HTR-8/SVneo (cell line): Measurements from ENCODE around the gene FADS2.

Experiments used
- DNase-seq: peaks from one replicate; pipeline ENCODE4 v3.0.0; 2011; ENCODE audit warnings: low spot score, mixed read lengths; ENCODE audit not compliant: insufficient read length
- FAIRE-seq: peaks from 2 replicates; lab custom pipeline; 2011; peaks lifted over from hg19 to GRCh38; lab: Jason Lieb, UNC

Gene FADS2

DNA sequence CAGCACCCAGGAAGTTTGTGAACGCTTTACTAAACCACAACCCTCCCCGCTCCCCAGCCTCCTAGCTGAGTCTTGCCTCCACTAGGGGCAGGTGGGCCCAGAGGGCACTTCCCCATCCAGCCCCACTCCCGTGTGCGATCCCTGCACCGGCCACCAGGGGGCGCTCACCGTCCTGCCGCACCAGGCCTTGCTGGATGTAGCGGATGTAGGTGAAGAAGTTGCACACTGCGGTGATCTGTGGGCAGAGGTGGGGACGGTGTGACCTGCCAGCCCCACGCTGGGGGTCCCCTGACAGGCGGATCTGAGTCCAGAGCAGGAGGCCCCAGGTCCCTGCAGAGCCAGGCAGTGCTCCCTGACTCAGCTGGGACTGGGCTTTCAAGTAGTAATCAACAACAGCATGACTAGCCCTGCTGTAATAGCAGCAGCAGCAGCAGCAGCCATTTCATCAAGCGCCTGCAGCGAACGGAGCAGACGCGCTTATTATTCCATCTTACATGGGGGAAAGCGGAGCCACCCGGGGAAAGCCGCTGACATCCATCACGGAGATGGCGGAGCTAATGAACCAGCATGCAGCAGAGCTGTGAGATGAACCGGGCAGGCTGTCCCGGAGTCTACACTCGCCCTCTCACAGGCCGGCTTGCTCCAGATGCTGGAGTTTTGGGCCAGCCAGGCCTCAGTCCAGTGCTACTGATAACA lies 71.2 kb downstream of the FADS2 start:
- peak; percentile 28 for FAIRE-seq
- DNase-seq: peak; percentile 86

DNA sequence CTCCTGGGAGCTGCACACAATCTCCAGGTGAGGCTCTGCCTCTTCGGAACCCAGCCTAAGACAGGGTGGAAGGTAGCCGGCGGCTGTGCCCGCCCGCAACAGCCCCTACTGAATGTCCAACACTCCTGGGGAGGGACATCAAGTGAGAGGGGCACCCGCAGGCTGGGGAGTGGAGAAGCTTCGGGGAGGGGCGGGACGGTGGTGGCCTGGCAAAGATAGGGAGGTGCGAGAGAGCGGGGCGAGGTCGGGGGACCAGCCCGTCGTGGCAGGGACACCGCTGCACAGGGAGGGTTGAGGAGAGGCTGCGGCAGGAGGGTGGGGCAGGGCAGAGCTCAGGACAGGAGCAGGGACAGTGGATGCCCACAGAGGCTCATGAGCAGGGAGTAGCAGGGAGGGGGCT lies 72.2 kb downstream of the FADS2 start:
- no peak for DNase-seq
- FAIRE-seq: no peak

DNA sequence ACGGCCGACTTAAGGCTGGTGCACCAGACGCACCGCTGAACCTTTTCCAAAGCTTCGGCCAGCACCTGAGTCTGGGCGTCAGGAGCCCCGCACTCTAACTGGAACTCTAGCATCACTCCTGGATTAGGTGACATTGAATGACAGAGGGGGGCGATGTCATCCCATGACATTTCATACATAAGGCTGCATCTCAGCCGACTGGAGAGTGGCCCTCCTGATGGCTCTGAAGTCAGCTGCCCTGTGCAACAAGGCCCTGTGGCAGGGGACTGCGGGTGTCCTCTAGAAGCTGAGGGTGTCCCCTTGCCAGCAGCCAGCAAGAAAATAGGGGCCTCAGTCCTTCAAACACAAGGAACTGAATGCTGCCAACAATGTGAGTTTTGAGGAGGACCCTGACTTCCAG lies 73.3 kb downstream of the FADS2 start:
- no peak for DNase-seq
- FAIRE-seq: no peak

DNA sequence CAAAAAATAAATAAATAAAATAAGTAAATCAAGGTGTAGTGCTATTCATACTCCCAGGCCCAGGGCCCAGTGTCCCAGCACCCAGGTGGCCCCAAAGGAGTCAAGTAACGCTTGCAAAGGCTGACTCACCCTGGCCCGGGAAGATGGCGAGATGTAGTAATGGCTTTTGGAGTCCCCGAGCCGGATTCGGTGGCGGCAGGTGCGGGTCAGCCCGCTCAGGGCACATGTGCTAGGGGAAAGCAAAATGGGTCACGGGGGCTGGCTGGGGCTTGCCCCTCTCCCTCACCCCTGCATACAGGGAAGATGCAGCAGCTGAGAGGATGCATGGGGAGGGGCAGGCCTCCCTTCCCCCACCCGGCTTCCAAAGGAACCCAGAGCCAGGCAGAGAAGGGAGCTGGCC lies 74.2 kb downstream of the FADS2 start:
- no peak for FAIRE-seq
- DNase-seq: no peak

DNA sequence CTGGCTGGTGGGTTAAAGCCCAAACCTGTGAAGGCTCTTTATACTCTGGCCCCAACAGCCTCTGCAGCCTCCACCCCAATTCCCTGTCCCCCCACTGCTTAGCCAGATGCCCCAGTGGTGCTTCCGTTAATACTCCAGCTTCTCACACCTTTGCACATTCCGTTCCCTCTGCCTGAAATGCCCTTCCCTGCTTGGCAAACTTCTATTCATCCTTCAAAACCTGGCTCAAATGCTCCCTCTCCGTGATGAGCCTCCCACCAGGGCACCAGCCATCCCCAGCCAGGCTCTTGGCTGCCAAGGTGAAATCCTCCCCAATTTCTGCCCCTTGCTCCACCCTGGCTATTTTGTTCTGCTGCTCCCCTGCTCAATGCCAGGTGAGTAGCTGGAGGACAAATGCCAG lies 75.7 kb downstream of the FADS2 start:
- DNase-seq: no peak
- no peak for FAIRE-seq

DNA sequence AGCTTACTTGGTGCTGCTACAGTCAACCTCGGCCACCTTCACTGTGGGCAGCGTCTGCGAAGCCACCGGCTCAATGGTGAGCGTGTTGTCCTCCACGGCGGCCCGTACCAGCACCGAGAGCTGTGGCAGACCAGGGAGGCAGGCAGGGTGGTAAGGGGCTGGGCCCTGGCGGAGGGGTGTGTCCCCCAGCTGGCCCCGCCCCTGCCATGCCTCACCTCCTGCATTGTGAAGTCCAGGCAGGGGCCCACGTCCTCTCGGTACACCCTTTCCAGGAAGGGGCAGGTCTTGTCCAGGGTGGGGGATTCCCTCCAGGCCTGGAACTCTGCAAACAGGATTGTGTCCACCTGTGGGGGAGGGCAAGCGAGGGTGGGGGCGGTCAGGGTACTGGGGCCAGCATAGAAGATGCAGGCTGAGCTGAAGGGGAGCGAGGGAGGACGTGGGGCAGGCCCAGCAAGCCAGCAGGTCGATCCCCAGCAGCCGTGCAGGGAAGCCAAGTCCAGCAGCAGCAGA lies 76.5 kb downstream of the FADS2 start:
- FAIRE-seq (no peak), DNase-seq (no peak)

DNA sequence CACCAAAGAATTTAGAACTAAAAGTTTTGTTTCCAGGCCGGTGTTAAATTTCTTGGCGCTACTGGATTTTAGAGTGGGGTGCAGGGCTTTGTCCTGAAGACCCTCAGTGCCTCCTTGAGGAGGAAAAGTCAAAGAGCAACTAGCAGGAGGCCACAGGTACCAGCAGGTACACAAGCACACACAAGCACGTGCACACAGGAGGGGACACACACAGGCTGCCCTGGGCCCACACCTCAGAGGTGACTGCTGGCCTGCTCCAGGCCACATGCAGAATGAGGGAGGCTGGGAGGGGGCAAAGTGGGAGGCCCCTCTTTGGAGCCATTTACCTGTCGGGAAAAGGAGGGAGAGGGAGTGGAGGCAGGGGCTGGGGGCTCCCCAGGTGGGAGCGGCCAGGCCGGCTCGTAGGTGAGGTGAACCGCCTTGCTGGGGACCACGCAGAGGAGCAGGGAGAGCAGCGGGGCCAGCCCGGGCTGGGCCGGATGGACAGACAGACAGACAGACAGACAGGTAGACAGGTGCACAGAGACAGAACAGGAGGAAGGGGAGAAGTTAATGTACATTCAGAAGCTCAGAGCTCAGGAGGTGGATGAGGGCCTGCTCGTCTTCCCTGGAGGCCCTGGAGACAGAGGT lies 77.1 kb downstream of the FADS2 start:
- no peak for DNase-seq

DNA sequence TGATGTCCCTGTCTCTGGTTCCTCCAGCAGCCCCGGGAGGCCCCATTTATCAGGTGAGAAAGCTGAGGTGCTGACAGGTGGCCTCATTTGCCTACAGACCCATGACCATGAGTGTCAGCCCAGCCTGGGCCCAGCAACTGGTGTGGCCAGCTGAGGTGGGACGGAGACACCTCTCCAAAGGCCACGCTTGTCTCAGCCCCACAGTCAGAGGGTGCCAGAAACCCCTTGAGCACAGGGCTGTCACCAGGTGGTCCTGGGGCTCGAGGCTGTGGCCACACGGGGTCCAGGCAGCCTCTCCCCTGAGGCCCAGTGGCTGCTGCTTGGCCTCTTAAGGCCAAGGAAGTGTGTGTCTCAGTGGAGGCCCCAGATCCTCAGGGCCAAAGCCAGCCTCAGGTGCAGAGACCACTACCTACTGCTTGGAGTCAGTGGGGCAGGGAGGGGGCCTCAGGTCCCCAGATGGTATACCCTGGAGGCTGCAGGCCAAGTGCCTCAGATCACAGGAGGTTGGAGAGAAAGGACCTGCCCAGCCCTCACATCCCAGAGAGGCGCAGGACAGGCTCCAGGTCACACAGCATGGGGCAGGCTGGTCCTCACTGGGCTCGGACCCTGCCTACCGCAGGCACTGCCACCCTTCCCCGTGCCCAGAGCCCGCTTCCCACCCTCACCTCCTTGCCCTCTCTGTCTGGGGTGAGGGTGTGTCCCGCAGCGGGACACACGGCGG lies 77.9 kb downstream of the FADS2 start:
- DNase-seq: no peak
- no peak for FAIRE-seq

More for the DNA sequence above, 77.1 kb downstream of the FADS2 start:
- no peak for FAIRE-seq

DNA sequence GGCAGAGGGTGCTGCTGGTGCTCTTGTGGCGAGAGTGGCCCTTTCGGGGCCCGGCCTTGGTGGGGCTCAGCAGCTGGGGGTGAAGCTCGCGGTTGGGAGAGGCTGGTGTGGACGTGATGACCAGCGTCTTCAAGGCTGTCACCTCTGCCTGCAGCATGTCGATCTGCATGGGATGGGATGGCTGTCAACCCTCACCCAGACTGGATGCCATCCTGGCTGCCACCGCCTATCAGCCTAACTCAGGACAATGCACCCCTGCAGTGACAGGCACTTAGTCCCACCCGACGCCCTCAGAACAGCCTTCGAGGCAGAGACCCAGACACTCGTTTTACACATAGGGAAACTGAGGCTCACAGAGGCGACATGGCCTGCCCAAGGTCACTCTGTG lies 78.4 kb downstream of the FADS2 start:
- FAIRE-seq (no peak), DNase-seq (no peak)

DNA sequence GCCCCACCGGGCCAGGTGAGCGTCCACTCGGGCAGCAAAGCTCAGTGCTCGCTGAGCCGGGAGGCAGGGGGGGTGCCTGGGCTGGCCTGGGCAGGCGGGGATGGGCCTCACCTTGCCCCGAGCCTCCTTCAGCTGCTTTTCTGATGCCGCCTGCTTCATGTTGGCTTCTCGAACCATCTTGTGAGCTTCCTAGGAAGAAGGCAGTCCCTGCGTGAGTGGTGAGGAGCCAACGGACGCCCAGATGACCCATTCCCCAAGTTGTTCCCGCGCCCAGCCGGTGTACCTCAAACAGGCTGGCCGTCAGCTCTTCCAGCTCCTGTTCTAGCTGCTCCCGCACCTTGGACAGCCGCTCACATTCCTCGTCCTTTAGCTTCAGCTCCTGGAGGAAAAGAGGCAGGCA lies 79.2 kb downstream of the FADS2 start:
- no peak for DNase-seq
- FAIRE-seq: no peak

DNA sequence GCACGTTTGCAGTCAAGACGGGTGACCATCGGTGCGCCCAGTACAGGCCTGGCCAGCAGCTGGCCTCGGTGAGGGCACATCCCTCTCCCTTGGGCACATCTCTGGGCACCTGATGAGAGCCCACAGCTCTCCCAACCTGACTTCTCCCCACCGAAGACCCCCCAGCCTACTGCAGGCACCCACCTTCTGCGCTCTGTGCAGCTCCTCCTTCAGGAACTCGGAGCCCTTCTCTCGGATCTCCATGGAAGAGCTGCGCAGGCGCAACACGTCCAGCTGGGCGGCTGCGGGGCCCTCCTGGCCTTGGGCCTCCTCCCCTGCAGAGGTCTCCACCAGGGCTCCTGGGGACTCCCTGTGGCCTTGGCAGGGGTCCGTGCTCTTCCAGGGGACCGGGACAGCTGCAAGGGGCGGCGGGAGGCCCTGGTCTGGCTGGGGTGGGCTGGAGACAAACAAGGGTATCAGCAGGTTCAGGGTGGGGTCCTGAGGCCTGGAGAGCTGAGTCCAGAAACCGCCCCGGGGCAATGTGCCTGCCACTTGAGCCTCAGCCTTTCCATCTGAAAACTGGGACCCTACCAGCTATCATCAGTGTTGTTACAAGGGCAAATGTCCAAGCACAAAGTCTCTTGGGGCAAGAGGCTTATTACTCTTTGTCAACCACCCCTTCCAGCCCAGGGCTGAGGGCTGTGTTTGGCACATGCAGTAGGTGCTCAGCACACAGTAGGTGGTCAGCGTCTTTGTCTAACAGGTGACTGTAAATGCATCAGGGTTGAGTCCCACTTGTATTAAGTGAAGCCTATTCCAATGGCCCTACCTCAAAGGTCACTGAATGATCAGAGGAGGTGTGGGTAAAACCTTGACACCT lies 80.0 kb downstream of the FADS2 start:
- FAIRE-seq: no peak
- no peak for DNase-seq

DNA sequence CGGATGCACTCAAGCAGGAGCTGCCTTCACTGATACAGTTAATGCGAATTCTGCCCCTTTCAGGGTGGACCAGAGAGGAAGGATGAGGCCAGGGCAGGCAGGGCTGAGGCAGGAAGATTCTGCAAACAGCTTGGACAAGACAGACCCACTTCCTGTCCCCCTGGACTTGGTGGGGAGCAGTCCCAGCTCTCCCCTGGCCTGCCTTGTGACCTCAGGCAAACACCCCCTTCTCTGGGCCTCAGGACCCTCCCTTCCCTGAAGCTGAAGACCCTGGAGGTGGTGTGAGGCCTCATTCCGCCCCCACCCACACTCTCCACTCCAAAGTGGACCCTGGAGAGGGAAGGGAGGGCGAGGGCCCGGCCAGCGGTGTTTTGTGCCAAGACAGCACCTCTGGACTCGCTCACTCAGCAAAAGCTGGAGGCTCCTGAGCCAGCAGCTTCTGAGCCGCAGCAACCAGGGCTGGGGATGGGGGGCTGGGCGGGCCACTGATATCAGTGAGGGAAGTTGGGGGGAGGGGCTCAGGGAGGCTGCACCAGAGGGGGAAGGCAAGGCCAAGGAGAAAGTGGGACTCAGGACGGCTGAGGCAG lies 80.7 kb downstream of the FADS2 start:
- no peak for FAIRE-seq
- no peak for DNase-seq

DNA sequence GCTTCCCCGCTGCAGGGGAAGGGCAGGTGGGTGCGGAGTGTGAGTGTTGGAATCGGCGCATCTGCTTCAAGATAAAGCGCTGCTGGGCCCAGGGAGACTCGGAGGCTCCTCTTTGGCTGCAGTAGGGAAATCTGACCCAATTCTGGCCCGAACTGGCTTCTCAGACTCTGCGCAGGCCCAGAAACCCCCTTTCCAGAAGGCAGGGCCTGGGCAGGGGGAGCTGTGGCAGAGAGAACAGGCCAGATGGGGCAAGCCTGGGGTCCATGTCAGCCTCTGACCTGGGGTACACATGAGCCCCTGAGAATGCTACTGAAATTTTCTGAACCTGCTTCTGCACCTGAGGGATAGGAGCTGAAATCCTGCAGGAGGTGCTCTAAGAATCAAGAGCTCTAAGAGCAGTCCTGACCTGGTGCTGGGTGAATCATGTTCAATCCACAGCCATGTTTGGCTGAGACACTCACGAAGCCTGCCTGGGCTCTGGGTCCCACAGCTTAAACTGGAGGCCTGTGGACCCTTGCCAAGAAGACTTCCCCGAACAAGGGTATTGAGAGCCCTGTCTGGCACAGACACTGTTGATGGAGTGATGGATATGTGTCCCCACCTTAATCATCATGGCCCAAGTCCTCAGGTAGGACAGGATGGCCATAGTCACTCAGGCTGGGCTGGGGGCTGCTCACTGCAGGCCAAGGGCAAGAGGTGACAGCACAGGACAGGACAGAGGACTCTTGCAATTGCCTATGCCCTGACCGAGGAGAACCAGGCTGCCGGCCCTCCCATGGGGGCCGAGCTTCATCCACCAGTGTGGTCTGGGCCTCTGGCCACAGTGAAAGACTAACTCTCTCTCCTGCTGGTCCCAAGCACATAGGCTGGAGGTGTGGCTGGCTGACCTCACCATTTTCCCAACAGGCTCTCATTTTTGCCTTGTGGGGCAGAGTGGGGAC lies 82.4 kb downstream of the FADS2 start:
- DNase-seq (no peak), FAIRE-seq (no peak)

DNA sequence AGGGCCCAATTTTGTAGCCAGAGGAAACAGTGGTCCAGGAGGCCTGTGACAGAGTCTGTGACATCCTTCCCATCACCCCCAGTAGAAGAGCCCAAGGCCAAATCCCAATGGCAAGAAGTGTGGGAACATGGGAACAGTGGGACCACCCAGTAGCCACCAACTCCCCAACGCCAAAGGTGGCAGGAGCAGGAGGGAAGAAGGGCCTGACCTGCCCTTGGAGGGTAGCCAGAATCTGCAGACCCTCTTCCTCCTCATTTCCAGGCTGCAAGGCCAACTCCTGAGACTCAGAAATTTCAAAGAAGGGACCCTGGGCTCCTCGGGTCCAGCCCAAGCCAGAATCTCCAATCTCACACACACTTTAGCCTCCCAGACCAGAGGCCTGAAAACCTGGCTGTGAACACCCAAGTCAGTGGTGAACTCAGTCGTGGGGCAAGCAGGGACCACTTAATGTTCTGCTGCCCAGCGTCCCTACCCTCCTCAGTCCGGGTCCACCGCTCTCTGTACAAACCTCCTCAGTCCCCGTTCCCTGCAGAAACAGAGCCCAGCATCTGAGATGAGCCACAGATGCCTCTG lies 83.1 kb downstream of the FADS2 start:
- FAIRE-seq (no peak), DNase-seq (no peak)

DNA sequence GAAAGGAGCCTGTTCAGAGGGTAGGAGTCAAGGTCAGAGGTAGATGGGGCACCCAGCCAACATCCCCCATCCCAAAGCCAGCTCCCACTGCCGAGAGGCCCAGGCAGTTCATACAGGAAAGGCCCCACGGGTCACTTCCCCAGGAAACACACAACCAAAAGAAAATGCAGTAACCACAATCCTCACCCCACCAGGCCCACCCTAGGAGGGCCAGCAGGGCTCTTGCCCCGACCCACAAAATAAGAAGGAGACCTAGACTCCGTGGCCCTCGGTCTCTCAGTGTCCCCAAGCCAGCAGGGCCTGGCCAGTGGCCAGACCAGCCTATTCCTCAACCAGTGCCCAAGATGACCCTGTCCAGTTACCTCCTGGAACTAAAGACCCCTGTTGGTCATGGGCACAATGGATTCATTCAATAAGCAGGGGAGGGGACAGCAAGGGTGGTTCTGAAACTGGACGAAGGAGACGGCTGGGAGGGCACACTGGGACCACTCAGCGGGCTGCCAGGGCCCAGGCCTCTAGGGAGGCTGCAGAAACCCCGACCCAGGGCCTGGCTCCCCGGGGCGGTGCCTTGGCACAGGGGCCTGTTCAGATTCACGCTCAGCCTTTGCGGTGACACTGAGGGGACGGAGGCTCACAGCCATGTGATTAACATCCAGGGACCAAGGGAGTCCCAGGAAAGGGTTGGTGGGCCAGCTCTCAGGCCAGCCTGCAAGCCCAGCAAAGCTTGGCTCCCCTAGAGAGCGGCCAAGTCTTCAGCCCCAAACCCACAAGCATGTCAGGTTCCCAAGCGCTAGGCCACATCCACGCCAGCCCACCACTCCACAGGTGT lies 83.8 kb downstream of the FADS2 start:
- FAIRE-seq (no peak), DNase-seq (no peak)

DNA sequence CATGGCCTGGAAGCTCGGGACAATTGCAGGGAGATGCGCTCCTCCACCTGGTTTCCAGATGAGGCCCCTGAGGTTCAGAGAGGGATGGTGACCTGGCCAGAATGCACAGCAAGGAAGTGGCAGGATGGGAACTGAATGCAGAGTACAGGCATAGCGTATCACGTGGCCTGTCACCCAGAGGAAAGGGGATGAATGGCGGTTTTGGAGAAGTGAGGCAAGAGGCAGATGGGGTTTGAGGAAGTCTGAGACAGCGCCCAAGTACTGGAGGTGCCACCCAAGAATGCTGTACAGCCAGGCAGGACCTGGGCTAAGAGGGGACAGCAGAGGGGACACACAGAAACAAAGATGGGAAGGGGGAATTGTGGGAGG lies 84.4 kb downstream of the FADS2 start:
- no peak for FAIRE-seq
- DNase-seq: no peak

DNA sequence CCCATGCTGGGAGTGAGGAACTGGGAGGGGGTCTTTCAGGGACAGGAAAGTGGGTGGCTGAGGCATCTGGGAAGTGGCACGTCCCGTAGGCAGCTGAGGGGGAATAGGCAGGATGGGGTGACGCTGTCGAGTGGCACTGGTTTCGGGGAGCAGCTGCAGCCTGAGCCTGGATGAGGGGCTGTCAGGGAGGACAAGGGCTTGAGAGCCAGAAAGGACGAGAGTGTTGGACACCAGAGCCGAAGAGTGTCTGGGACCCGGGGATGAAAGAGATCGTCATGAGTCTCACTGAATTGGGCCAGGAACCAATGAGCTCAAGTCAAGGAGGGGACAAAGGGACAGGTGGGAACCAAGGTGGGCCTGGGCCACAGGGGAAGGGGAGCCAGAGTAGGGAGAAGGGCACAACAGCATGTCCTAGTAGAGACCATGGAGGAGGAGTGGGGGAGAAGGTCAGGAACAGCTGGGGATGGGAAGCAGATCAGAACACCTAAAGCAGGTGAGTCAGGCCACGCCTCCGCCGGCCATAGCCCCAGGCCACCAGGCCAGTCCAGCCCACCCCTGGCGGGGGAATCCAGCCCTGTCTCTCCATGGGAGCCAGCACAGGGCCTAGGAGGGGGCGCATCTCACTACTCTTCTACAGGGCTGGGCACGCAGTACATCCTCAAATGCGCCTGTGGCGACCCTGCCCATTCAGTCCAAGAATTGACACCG lies 85.0 kb downstream of the FADS2 start:
- FAIRE-seq (no peak), DNase-seq (no peak)
